GM19099 (cell line): ENCODE results near the gene VPS26C.

ENCODE experiments used
- POLR2A ChIP-seq: IDR thresholded peaks from 3 replicates; pipeline ENCODE4 v1.6.1; 2011; ENCODE audit warnings: low read depth; ENCODE audit not compliant: insufficient read length; ENCODE audit errors: extremely low read depth

Gene VPS26C

DNA sequence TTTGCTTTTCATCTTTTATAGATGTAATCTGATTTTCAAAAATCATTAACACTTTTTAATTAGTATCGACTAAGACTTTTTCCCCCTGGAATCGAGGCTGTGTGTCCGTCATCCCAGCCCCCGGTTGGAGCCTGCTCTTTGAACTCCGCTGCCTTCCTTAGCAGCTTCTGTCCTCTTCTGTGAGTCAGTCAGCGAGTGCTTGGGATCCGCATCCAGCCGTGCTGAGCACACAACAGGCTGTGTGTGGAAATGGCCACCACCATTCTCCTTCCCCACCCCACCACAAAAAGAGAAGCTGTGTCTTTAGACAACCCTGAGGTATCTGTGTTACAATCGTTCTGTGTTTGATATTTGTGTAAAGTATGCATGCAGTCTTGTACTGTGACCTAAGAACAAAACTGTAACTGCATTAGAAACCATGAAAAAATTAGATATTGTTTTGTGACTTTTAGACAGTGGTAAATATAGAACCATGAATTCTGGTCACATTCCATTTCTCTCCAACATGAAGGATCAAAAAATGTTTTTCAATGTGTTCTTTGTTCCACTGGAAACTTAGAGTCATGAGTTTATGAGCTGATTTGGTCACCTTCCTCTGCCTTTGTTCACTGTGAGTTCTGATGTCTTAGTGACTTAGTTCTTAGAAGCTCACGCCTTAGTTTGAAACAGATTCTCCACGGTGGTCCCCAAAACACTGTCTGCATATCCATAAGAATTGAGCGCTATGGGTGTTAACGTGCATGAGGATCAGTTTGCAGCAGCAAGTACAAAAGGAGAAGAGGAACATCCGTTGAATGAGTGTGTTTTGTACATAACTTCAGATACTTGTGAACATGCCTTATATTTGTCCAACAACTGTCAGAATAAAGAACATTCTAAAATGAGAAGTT lies 64.7 kb downstream of the VPS26C start:
- TF ChIP-seq POLR2A: no peak

DNA sequence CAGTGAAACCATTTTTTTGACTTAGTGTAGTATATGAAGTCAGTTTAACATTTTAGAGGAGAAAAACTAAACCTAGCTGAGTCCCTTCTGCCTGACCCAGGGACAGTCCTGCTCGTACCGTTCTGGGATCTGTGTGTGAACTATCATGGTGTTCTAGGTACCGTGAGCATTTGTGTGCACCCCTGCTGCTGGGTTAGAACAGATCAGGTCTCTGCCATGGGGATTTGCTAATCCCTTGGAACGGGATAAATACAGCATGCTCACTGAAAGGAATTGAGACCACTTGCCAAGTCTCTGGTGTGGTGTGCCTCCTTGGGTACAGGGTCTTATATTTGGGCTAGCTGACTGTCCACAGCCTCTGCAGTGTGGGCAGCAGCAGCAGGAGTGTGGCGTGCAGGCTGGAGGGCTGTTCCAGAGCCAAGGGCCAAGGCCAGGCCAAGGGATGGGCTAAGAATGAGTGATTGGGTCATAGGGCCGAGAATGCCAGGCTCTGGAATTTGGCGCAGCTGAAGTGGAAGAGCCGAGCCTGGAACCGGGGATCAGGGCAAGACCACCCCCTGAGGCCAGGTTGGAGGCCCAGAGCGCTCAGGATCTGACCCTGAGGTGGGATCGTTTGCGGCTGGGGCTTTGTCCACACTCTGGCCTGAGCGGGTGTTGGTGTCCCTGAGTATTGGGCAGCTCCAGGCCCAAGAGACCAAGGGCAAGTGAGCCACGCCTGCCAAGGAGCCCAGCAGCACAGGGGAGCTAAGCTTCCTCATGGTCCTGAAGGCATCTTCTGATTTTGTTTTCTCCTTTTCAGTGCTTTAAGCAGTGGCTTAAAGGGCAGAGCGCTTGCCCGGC lies 66.3 kb downstream of the VPS26C start:
- no peak for TF ChIP-seq POLR2A

GRCh38 chr21:37199057-37199924 lies 67.8 kb downstream of the VPS26C start:
- no peak for TF ChIP-seq POLR2A

- TF ChIP-seq POLR2A: no peak
These were observed 69.4 kb downstream of the VPS26C start for GRCh38 chr21:37197746-37198145.

- no peak for TF ChIP-seq POLR2A
These were observed 70.3 kb downstream of the VPS26C start for GRCh38 chr21:37196847-37197246.

GRCh38 chr21:37195610-37196009 lies 71.5 kb downstream of the VPS26C start:
- TF ChIP-seq POLR2A: no peak

DNA sequence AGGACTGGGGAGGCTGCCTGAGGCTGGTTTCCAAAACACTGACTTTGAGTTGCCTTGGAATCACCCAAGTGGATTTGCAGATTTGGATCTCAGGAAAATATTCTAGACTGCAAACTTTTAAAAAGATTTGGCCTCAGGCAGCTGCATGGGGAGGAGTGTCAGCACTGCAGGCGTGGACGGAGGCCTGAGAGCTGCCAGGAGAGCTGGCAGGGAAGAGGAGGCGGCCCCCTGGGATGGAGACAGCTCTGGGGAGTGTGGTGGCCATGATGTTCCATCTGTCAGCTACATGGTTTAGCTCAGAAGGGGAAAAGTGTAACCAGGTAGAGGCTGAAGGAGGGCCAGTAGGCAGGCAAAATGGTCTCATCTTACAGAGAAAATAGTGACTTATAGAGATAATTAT lies 72.1 kb downstream of the VPS26C start:
- no peak for TF ChIP-seq POLR2A

DNA sequence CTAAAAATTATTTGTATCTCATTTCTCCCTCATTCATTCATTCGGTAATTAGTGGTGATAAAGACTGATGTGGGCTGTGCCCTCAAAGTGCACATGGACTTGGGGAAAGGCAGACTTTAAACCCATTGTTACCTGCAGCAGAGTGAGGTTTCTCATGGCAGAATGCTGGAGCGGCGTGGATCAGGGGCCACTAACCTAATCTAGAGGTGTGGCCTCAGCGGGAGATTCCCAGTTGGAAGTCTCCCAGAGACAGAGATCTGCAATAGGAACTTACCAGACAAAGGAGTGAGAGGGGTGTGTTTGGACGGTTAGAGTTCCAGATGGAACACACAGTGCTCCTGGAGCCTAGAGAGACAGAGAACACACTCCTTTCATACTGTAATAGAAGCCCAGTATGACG lies 73.5 kb downstream of the VPS26C start:
- no peak for TF ChIP-seq POLR2A

GRCh38 chr21:37193006-37193405 lies 74.1 kb downstream of the VPS26C start:
- no peak for TF ChIP-seq POLR2A

DNA sequence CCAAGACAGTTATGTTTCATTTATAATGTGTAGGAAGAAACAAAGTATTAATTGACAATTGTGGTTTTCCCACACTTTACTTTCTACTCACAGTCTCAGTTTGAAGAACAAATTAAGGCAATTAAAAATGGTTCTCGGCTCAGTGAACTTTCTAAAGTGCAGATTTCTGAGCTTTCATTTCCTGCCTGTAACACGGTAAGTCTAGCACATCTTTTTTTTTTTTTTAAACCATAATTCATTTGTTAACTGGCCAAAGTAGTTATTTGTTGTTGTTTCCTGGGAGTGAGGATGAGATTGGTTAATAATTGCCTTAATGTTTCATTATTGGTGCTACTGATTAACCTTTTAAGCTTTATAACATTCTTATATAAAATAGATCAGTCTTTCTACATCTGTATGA lies 75.1 kb downstream of the VPS26C start:
- TF ChIP-seq POLR2A: no peak

DNA sequence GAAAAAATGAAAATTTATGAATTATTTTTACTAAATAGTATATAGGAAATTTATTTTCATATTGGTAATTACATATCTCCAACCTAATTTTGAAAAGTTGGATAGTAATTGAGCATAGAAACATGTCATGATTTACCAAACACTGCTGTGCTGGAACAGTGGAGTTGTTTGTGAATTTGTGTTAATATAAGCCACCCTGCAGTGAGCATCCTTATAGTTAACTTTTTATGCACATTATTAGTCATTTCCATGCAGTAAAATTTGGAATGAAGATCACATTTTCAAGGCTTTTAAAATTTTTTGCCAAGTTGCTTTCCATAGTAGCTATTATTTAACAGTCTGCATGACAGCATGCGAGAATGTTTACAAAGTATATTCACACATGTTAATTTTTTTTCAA lies 78.3 kb downstream of the VPS26C start:
- TF ChIP-seq POLR2A: no peak

DNA sequence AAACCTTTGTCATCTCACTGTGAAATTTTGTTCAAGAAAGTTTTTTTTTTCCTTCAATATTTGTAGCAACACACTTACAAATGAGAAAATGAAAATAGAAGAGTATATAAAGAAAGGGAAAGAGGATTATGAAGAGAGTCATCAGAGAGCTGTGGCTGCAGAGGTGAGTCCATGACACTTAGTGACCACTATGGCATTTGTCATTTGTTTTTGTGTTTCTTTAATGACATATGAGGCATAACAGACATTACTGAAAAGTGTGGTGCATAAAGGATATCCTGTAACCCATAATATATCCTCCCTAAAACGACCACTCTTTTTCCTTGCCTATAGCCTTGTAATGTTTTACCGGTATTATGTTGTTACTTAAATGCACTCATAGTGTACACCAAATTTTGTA lies 80.2 kb downstream of the VPS26C start:
- TF ChIP-seq POLR2A: no peak

DNA sequence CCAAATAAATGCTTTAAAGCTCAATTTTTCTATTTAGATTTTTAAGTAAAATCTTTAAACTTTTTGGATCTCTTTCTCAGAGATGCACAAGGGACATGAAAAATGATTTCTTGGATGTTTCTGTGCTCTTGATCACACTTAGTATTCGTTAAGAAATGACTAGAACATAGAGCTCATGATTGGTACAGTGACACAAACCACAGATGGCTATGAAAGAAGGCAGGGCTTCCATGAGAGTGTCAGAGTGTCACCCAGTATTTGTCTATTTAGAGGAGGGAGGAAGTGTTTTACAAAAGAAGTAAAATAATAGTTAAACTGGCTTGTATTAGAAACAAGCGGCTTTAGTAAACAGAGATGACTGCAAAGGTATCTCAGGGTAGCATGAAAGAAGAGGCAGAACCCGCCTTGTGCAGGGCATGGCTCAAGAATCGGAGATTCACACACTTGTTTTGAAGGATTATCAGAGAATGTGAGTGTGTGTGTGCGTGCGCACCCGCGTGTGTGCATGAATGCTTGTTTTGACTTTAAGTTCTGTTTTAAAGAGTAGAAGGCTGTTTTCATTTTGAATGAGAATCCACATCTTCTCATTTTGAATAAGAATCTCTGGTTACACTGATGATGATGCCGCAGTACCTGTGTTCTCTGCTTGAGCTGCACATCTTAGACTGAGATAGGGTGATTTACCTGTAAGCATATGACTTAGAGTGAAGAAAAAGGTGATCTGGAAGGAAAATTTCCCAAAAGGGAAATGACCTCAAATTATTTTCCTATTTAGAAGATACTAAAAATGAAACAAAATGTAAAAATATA lies 82.1 kb downstream of the VPS26C start:
- TF ChIP-seq POLR2A: no peak

DNA sequence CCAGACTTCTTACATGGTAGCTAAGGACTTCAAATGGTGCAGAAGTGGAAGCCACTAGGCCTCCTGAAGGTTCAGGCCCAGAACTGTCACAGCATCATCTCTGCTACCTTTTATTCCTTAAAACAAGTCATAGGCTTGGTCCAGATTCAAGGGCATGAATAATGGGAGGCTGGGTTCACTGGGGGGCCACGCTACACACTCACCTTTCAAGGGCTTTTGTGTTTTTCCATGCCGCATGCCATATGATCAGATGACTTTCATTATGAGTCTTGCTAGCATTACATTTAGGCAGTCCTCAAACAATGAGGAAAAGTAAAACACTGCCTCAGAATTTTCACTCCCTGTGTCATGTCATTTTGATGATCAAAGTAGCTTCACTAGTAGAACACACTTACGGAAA lies 83.4 kb downstream of the VPS26C start:
- TF ChIP-seq POLR2A: no peak
